ENCODE data around the gene NDUFA11.

Gene NDUFA11

DNA sequence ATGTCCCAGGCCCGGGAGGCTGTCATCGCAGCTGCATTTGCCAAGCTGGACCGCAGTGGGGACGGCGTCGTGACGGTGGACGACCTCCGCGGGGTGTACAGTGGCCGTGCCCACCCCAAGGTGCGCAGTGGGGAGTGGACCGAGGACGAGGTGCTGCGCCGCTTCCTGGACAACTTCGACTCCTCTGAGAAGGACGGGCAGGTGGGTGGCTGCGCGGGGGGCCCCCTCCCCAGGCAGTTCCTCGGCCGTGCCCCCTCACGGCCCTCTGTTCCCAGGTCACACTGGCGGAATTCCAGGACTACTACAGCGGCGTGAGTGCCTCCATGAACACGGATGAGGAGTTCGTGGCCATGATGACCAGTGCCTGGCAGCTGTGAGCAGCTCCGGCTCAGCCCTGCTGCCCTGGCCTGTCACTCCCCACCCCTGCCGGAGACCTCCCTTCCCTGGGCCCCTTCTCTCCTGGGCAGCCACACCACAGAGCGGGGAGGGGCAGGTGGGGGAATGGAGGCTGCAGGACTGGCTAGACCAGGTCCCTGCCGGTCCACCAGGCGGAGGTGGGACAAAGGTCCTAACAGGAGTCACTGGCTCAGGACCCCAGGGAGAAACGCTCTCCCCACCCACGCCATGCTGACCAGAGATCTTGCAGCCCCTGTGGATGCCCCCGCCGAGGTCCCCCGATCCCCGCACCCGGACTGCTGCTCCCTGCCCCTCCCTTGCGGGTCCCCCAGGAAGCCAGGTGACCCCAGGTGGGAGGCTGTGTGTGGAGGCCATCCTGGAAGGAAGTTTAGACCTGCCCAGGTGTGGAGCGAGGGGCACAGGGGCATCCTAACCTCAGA, 11.6 kb upstream of the NDUFA11 start:
- Histone ChIP-seq H3K9ac (ENCODE audit: low read length) (peak overlapping the region; percentile 67), H3K9me3 (ENCODE audit: control insufficient read depth, low read length) (no peaks in the 10 kb centered on the region), H3K27me3 (ENCODE audit: control insufficient read depth, insufficient read depth, low read length) (no peaks in the 10 kb centered on the region), H3K36me3 (ENCODE audit: control insufficient read depth, insufficient read depth, low read length) (peaks cover 16% of the 10 kb centered on the region), H3K4me1 (ENCODE audit: control insufficient read depth, insufficient read depth, low read length) (peaks cover 31% of the 10 kb centered on the region), H3K4me3 (ENCODE audit: low read length) (peak overlapping the region; percentile 1)

DNA sequence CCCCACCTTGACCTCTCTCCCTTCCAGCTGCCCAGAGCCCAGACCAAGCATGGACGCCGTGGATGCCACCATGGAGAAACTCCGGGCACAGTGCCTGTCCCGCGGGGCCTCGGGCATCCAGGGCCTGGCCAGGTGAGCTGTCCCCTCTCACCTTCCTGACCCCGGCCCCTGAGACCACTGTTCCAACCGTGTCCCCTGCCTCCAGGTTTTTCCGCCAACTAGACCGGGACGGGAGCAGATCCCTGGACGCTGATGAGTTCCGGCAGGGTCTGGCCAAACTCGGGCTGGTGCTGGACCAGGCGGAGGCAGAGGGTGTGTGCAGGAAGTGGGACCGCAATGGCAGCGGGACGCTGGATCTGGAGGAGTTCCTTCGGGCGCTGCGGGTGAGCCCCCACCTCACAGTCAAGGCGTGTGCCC, 10.8 kb upstream of the NDUFA11 start:
- Histone ChIP-seq H3K9ac (ENCODE audit: low read length) (peak overlapping the region; percentile 67), H3K27me3 (ENCODE audit: control insufficient read depth, insufficient read depth, low read length) (no peaks in the 10 kb centered on the region), H3K4me3 (ENCODE audit: low read length) (peak overlapping the region; percentile 1), H3K36me3 (ENCODE audit: control insufficient read depth, insufficient read depth, low read length) (peaks cover 15% of the 10 kb centered on the region), H3K4me1 (ENCODE audit: control insufficient read depth, insufficient read depth, low read length) (peaks cover 31% of the 10 kb centered on the region), H3K9me3 (ENCODE audit: control insufficient read depth, low read length) (no peaks in the 10 kb centered on the region)

DNA sequence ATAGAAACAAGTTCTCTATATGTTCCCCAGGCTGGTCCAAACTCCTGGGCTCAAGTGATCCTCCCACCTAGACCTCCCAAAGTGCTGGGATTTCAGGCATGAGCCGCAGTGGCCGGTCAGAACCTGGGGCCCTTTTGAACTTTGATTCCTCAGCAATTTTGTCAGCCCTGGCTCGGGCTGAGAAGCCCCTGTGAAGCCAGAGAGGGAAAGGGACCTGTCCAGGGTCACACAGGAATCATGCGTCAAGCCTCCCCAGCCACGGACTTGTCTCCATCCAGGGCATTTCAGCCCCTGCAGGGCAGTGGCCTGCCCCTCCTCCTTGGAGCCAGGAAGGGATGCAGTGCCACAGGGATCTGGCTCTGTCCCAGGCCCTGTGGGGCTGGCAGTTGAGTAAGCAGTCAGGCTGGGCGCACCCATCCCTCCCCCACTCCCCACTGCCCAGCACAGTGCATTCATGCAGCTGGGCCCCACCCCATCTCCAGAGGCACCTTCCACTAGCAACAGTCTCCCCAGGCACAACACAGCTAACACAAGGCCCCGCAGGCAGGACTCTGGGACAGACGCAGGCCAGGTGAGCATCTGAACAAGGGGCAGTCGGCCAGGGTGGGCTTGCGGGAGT, 10.3 kb upstream of the NDUFA11 start, which contains the start of gene CAPS:
Gene CAPS, plus strand, starts transcription at position 516 of the 619 bp plus-strand sequence. CDS start 153 bp downstream, outside the sequence.
- Histone ChIP-seq H3K36me3 (ENCODE audit: control insufficient read depth, insufficient read depth, low read length) (peaks cover 10% of the 10 kb centered on the region), H3K4me3 (ENCODE audit: low read length) (peak within 1 kb of the TSS; percentile 1), H3K4me1 (ENCODE audit: control insufficient read depth, insufficient read depth, low read length) (peaks cover 31% of the 10 kb centered on the region), H3K9me3 (ENCODE audit: control insufficient read depth, low read length) (no peaks in the 10 kb centered on the region), H3K27me3 (ENCODE audit: control insufficient read depth, insufficient read depth, low read length) (no peaks in the 10 kb centered on the region), H3K9ac (ENCODE audit: low read length) (peak within 1 kb of the TSS; percentile 67)

DNA sequence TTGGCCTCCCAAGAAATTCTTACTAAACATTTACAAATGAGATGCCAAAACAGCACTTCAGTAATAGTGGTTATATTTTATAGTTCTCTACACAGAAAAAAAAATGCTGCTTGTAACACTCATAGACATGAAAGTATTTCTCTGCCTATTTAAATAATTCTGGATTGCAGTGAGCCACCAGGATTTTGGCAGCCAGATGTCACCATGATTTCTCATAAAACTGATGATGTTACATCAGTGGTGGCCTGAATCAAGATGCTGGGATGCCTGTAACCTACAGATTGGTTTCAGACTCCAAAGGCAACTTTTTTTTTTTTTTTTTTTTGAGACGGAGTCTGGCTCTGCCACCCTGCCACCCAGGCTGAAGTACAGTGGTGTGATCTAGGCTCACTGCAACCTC, 7.8 kb upstream of the NDUFA11 start:
- Histone ChIP-seq H3K4me1 (ENCODE audit: control insufficient read depth, insufficient read depth, low read length) (peaks cover 29% of the 10 kb centered on the region), H3K9ac (ENCODE audit: low read length) (no peak overlapping the region), H3K27me3 (ENCODE audit: control insufficient read depth, insufficient read depth, low read length) (no peaks in the 10 kb centered on the region), H3K9me3 (ENCODE audit: control insufficient read depth, low read length) (no peaks in the 10 kb centered on the region), H3K36me3 (ENCODE audit: control insufficient read depth, insufficient read depth, low read length) (peaks cover 2% of the 10 kb centered on the region), H3K4me3 (ENCODE audit: low read length) (no peak overlapping the region)

DNA sequence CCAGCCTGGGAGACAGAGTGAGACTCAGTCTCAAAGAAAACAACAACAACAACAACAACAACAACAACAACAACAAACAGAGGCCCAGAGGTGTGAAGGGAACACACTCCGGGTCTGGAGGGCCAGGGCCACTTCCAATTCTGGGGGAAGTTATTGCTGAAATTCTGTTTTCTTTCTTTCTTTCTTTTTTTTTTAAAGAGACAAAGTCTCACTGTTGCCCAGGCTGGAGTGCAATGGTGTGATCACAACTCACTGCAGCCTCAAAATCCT, 7.0 kb upstream of the NDUFA11 start:
- Histone ChIP-seq H3K36me3 (ENCODE audit: control insufficient read depth, insufficient read depth, low read length) (no peaks in the 10 kb centered on the region), H3K4me3 (ENCODE audit: low read length) (no peak overlapping the region), H3K9me3 (ENCODE audit: control insufficient read depth, low read length) (no peaks in the 10 kb centered on the region), H3K27me3 (ENCODE audit: control insufficient read depth, insufficient read depth, low read length) (no peaks in the 10 kb centered on the region), H3K4me1 (ENCODE audit: control insufficient read depth, insufficient read depth, low read length) (peaks cover 26% of the 10 kb centered on the region), H3K9ac (ENCODE audit: low read length) (no peak overlapping the region)

DNA sequence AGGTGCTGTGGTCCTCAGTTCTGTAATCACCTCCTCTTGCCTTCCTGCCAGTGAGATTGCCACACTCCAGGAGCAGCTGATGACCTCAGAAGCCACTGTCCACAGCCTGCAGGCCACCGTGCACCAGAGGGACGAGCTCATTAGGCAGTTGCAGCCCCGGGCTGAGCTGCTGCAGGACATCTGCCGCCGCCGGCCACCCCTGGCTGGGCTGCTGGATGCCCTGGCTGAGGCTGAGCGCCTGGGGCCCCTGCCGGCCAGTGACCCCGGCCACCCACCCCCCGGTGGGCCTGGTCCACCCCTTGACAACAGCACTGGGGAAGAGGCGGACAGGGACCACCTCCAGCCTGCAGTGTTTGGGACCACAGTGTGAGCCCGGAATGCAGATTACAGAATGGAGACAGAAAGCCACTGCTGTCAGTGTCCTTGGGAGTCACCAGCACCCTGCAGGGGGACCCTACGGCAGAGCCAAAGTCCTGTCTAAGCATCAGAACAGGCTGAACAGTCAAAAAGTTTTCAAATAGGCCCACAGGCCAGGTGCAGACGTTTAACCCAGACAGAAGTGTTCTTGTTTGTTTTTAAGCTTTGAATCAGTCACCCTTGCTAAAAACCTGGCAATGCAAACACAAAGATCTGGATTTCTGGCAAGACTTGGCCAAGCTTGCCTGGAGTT, 5.3 kb upstream of the NDUFA11 start:
- Histone ChIP-seq H3K9ac (ENCODE audit: low read length) (no peak overlapping the region), H3K9me3 (ENCODE audit: control insufficient read depth, low read length) (no peaks in the 10 kb centered on the region), H3K4me1 (ENCODE audit: control insufficient read depth, insufficient read depth, low read length) (peaks cover 13% of the 10 kb centered on the region)

DNA sequence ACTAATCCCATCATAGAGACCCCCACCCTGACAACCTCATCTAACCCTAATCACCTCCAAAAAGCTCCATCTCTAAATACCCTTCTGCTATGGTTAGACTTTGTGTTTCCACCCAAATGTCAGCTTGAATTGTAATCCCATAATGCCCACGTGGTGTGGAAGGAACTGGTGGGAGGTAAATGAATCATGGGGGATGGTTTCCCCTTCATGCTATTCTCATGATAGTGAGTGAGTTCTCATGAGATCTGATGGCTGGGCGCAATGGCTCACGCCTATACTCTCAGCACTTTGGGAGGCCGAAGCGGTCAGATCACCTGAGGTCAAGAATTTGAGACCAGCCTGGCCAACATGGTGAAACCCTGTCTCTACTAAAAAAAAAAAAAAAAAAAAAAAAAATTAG, 3.7 kb upstream of the NDUFA11 start:
- Histone ChIP-seq H3K4me1 (ENCODE audit: control insufficient read depth, insufficient read depth, low read length) (peaks cover 19% of the 10 kb centered on the region), H3K9me3 (ENCODE audit: control insufficient read depth, low read length) (no peaks in the 10 kb centered on the region)

More for the DNA sequence above, 5.3 kb upstream of the NDUFA11 start:
- no peaks in the 10 kb centered on the region for H3K36me3 ChIP-seq (ENCODE audit: control insufficient read depth, insufficient read depth, low read length)
- H3K27me3 ChIP-seq (ENCODE audit: control insufficient read depth, insufficient read depth, low read length), result no peaks in the 10 kb centered on the region
- H3K4me3 ChIP-seq (ENCODE audit: low read length), result no peak overlapping the region

DNA sequence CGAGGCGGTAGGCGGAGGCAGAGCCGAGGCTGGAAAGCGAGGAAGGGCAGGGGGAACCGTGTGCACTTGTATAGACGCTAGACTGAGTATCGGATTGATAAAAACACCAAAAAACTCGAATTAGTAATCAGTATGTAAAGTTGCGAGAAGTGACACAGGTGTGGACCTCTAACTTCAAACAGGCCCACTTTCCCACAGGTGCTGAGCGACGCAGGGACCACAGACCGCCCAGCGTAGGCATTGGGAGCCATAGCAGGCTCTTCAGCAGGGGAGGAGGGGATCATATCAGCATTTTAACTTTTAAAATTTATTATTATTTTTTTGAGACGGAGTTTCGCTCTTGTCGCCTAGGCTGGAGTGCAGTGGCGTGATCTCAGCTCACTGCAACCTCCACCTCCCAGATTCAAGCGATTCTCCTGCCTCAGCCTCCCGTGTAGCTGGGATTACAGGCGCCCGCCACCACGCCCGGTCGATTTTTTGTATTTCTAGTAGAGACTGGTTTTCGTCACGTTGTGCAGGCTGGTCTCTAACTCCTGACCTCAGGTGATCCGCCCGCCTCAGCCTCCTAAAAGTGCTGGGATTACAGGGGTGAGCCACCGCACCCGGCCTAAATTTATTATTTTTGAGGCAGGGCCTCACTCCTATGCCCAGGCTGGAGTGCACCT, 1.7 kb upstream of the NDUFA11 start:
- peak overlapping the region; percentile 76 for H3K9ac ChIP-seq (ENCODE audit: low read length)

More for the DNA sequence above, 3.7 kb upstream of the NDUFA11 start:
- Histone ChIP-seq H3K27me3 (ENCODE audit: control insufficient read depth, insufficient read depth, low read length) (no peaks in the 10 kb centered on the region), H3K36me3 (ENCODE audit: control insufficient read depth, insufficient read depth, low read length) (no peaks in the 10 kb centered on the region), H3K9ac (ENCODE audit: low read length) (no peak overlapping the region), H3K4me3 (ENCODE audit: low read length) (no peak overlapping the region)

DNA sequence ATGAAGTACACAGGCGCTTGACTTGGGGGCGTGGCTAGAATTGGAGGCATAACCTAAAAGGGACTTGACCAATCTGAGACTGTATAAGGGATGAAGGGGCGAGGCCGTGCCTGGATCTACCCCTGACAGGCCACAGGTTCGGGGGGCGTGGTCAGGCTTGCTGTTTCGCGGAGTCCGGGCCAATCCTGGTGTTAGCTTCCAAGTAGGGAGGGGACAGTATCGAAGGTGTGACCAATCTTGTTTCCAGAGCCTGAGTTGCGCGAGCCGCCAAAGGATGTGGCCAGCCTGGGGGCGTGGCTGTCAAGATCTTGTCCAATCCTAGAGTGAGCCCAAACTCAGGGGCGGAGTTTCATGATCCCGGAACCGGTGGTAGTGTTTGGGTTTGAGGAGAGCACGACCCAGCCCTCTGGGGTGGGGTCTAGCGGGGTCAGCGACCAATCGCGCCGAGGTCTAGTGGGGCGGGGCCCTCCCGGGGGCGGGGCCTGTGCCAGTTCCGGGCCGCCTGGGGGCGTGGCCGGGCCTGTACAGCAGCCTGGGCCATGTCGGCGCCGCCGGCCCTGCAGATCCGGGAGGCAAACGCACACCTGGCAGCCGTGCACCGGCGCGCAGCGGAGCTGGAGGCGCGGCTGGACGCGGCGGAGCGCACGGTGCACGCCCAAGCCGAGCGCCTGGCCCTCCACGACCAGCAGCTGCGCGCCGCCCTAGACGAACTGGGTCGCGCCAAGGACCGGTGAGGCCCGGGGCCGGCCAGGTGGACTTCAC, 943 bp upstream of the NDUFA11 start, which contains the start of gene VMAC:
Gene VMAC, plus strand, starts transcription at position 521 of the 762 bp plus-strand sequence. Its CDS starts 19 bp downstream, at position 540.
- Histone ChIP-seq H3K4me1 (ENCODE audit: control insufficient read depth, insufficient read depth, low read length) (peaks cover 20% of the 10 kb centered on the region), H3K27me3 (ENCODE audit: control insufficient read depth, insufficient read depth, low read length) (no peaks in the 10 kb centered on the region), H3K4me3 (ENCODE audit: low read length) (peak within 1 kb of the TSS; percentile 63), H3K9ac (ENCODE audit: low read length) (peak within 1 kb of the TSS; percentile 95), H3K36me3 (ENCODE audit: control insufficient read depth, insufficient read depth, low read length) (no peaks in the 10 kb centered on the region), H3K9me3 (ENCODE audit: control insufficient read depth, low read length) (no peaks in the 10 kb centered on the region)

More for the DNA sequence above, 1.7 kb upstream of the NDUFA11 start:
- Histone ChIP-seq H3K9me3 (ENCODE audit: control insufficient read depth, low read length) (no peaks in the 10 kb centered on the region), H3K36me3 (ENCODE audit: control insufficient read depth, insufficient read depth, low read length) (no peaks in the 10 kb centered on the region), H3K4me1 (ENCODE audit: control insufficient read depth, insufficient read depth, low read length) (peaks cover 20% of the 10 kb centered on the region), H3K27me3 (ENCODE audit: control insufficient read depth, insufficient read depth, low read length) (no peaks in the 10 kb centered on the region), H3K4me3 (ENCODE audit: low read length) (peak overlapping the region; percentile 63)

DNA sequence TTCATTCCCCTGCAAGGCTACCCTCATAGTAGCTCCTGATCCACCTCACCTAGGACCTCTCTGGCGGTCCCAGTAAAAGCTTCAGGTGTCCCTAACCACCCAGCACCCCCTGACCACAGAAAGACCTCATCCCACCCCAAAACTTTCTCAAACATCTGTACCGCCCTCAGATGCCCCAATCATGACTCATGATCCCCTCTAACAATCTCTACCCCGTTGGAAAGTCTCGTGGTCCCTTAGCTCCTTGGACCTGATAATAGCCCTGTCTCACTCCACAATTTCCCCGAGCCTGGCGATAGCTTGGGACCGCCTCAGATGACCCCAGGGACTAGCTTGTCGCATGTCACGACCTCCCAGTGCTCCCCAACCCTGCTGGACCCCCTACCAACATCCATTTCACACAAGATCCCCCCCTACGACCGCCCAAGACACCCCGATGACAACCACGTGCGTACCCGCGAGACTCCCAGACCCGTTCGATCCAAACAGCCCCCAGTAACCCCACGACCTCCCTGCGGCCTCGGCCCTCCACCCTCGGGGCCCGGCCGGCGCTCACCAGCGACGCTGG, 450 bp downstream of the NDUFA11 start:
- Histone ChIP-seq H3K27me3 (ENCODE audit: control insufficient read depth, insufficient read depth, low read length) (no peaks in the 10 kb centered on the region), H3K36me3 (ENCODE audit: control insufficient read depth, insufficient read depth, low read length) (no peaks in the 10 kb centered on the region), H3K4me3 (ENCODE audit: low read length) (peak overlapping the region; percentile 60), H3K4me1 (ENCODE audit: control insufficient read depth, insufficient read depth, low read length) (peaks cover 20% of the 10 kb centered on the region), H3K9ac (ENCODE audit: low read length) (peak overlapping the region; percentile 95), H3K9me3 (ENCODE audit: control insufficient read depth, low read length) (no peaks in the 10 kb centered on the region)

DNA sequence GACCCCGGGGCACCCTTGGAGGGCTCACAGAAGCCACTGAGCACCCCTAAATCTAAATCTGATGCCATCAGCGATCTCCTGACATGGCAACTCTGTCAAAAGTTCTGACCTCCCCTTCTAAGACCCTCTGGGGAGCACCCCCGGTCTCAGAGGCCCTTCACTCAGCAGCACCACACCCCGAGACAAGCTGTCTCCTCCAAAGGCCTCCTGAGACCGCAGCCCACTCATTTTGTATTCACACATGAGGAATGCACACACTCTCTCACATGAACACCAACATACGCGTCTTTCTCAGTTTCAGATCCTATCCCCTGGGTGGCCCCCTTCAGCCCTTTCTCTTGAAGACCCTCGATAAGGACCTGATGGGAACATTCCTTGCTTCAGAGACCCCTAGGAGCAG, 2.6 kb downstream of the NDUFA11 start:
- no peak overlapping the region for H3K9ac ChIP-seq (ENCODE audit: low read length)
- H3K4me1 ChIP-seq (ENCODE audit: control insufficient read depth, insufficient read depth, low read length), result peaks cover 19% of the 10 kb centered on the region
- H3K4me3 ChIP-seq (ENCODE audit: low read length), result no peak overlapping the region
- H3K9me3 ChIP-seq (ENCODE audit: control insufficient read depth, low read length), result no peaks in the 10 kb centered on the region
- no peaks in the 10 kb centered on the region for H3K27me3 ChIP-seq (ENCODE audit: control insufficient read depth, insufficient read depth, low read length)
- H3K36me3 ChIP-seq (ENCODE audit: control insufficient read depth, insufficient read depth, low read length), result no peaks in the 10 kb centered on the region

All from mucosa of stomach (tissue), 1 donor.